IMR-90 (cell line): ENCODE results near the gene BMP2K. TPM values are rescaled to one million over a fixed set of nuclear protein-coding genes. Genes with fewer than 3 reads are reported as not detected.

Experiments
- ATAC-seq: fragments of 200-7000 bp; cut with Tn5 transposase; 2 replicates; pipeline ENCODE4 v1.9.1; 2020; ENCODE audit warnings: low read depth, mild to moderate bottlenecking, moderate library complexity
- BruUV-seq: library from RNA; stranded (reverse); fragments of 400-500 nt; replicated peaks from 2 replicates; lab custom pipeline; 2021; lab: Mats Ljungman, UMichigan
- CTCF ChIA-PET: fragments of 300-600 bp; formaldehyde crosslinking; extraction: SDS; loops from one replicate; lab custom pipeline; 2021; ENCODE audit warnings: antibody characterized with exemption; lab: Yijun Ruan, JAX
- POLR2A ChIA-PET: fragments of 300-600 bp; sonication (Branson Sonifier 250); formaldehyde crosslinking; loops from one replicate; lab custom pipeline; 2022; ENCODE audit warnings: antibody characterized with exemption; ENCODE audit not compliant: unreplicated experiment; lab: Charles Lee
- DNase-seq: peaks from one replicate; pipeline ENCODE4 v3.0.0; 2013
- H2AFZ ChIP-seq: replicated peaks from 2 replicates; pipeline ENCODE3; 2013; ENCODE audit warnings: low read length, mild to moderate bottlenecking; ENCODE audit not compliant: poor library complexity
- H2AK5ac ChIP-seq: 2 replicates; pipeline ENCODE4 v1.6.1; 2013; ENCODE audit warnings: low read depth, low read length, inconsistent platforms
- H2AK9ac ChIP-seq: replicated peaks from 2 replicates; pipeline ENCODE3; 2013; ENCODE audit warnings: mild to moderate bottlenecking, low read depth, low read length, moderate library complexity; ENCODE audit not compliant: poor library complexity
- H2BK120ac ChIP-seq: 2 replicates; pipeline ENCODE4 v1.6.1; 2013; ENCODE audit warnings: low read depth, low read length, inconsistent platforms
- H2BK15ac ChIP-seq: 3 replicates; pipeline ENCODE4 v1.6.1; 2013; ENCODE audit warnings: low read depth, low read length, inconsistent platforms
- H2BK20ac ChIP-seq: 2 replicates; pipeline ENCODE4 v1.6.1; 2013; ENCODE audit warnings: low read depth, mild to moderate bottlenecking, inconsistent platforms, low read length, moderate library complexity
- H2BK5ac ChIP-seq: 2 replicates; pipeline ENCODE4 v1.6.1; 2013; ENCODE audit warnings: mild to moderate bottlenecking, low read depth, low read length, inconsistent platforms; ENCODE audit not compliant: poor library complexity, severe bottlenecking
- H3K14ac ChIP-seq: replicated peaks from 2 replicates; pipeline ENCODE4 v1.6.1; 2013; ENCODE audit warnings: low read depth, low read length, inconsistent platforms
- H3K18ac ChIP-seq: 2 replicates; pipeline ENCODE4 v1.6.1; 2013; ENCODE audit warnings: low read depth, low read length, control low read depth
- H3K23ac ChIP-seq: 2 replicates; pipeline ENCODE4 v1.6.1; 2013; ENCODE audit warnings: low read depth, low read length, inconsistent platforms
- H3K27ac ChIP-seq: 2 replicates; pipeline ENCODE4 v1.5.1; 2013; ENCODE audit warnings: mild to moderate bottlenecking, control low read depth, low read length; ENCODE audit not compliant: insufficient read depth
- H3K27me3 ChIP-seq: 2 replicates; pipeline ENCODE4 v1.6.1; 2013; ENCODE audit warnings: low read length; ENCODE audit not compliant: control insufficient read depth, insufficient read depth
- H3K36me3 ChIP-seq: 2 replicates; pipeline ENCODE4 v1.6.1; 2013; ENCODE audit warnings: low read length, mixed read lengths; ENCODE audit not compliant: control insufficient read depth, insufficient read depth
- H3K4ac ChIP-seq: 2 replicates; pipeline ENCODE4 v1.6.1; 2013; ENCODE audit warnings: low read depth, low read length, inconsistent platforms
- H3K4me1 ChIP-seq: 2 replicates; pipeline ENCODE4 v1.6.1; 2013; ENCODE audit warnings: low read length, mixed read lengths; ENCODE audit not compliant: control insufficient read depth, insufficient read depth
- H3K4me2 ChIP-seq: 2 replicates; pipeline ENCODE4 v1.6.1; 2013; ENCODE audit warnings: low read depth, mild to moderate bottlenecking, control low read depth, low read length, moderate library complexity
- H3K4me3 ChIP-seq: 2 replicates; pipeline ENCODE4 v1.5.1; 2013; ENCODE audit warnings: low read depth, mild to moderate bottlenecking, control low read depth, low read length, moderate library complexity; ENCODE audit not compliant: insufficient read depth
- H3K56ac ChIP-seq: 2 replicates; pipeline ENCODE4 v1.6.1; 2013; ENCODE audit warnings: low read length, inconsistent platforms; ENCODE audit not compliant: insufficient read depth; ENCODE audit errors: extremely low read depth
- H3K79me1 ChIP-seq, 2 experiments: 2 replicates each; pipeline ENCODE4 v1.6.1; 2013; ENCODE audit warnings: low read length in 2 of 2, inconsistent platforms in 1 of 2, low read depth in 1 of 2
- H3K9ac ChIP-seq: 2 replicates; pipeline ENCODE4 v1.6.1; 2013; ENCODE audit warnings: low read depth, low read length, control low read depth
- H3K9me1 ChIP-seq: 2 replicates; pipeline ENCODE4 v1.6.1; 2013; ENCODE audit warnings: low read length, inconsistent platforms; ENCODE audit not compliant: insufficient read depth
- H3K9me3 ChIP-seq: 2 replicates; pipeline ENCODE4 v1.6.1; 2013; ENCODE audit warnings: low read length; ENCODE audit not compliant: control insufficient read depth, insufficient read depth
- H4K20me1 ChIP-seq: 2 replicates; pipeline ENCODE4 v1.6.1; 2013; ENCODE audit warnings: low read length, inconsistent platforms; ENCODE audit not compliant: insufficient read depth
- H4K5ac ChIP-seq: 2 replicates; pipeline ENCODE4 v1.6.1; 2013; ENCODE audit warnings: mild to moderate bottlenecking, low read depth, low read length, control low read depth
- H4K8ac ChIP-seq, 2 experiments: 2 replicates each; pipeline ENCODE4 v1.6.1; 2013; ENCODE audit warnings: low read depth in 2 of 2, low read length in 2 of 2, control low read depth in 1 of 2, inconsistent platforms in 1 of 2
- H4K91ac ChIP-seq: 2 replicates; pipeline ENCODE4 v1.6.1; 2013; ENCODE audit warnings: low read depth, low read length, inconsistent platforms; ENCODE audit not compliant: insufficient read depth
- BHLHE40 ChIP-seq: fragments of 150-350 bp; IDR thresholded peaks from 2 replicates; pipeline ENCODE4 v1.6.1; 2016; ENCODE audit warnings: mild to moderate bottlenecking, low read depth, low read length
- CEBPB ChIP-seq: IDR thresholded peaks from 2 replicates; pipeline ENCODE4 v1.6.1; 2012; ENCODE audit warnings: low read depth, low read length, improper control_type of control experiment
- CHD1 ChIP-seq: IDR thresholded peaks from 2 replicates; pipeline ENCODE4 v1.6.1; 2012; ENCODE audit warnings: low read depth, low read length, improper control_type of control experiment
- CTCF ChIP-seq: conservative IDR thresholded peaks from 2 replicates; pipeline ENCODE4 v1.5.1; 2012; ENCODE audit warnings: mild to moderate bottlenecking, low read depth, low read length, improper control_type of control experiment
- ELK1 ChIP-seq: fragments of 150-350 bp; IDR thresholded peaks from 2 replicates; pipeline ENCODE4 v1.6.1; 2016; ENCODE audit warnings: low read depth, mild to moderate bottlenecking, low read length, moderate library complexity, borderline replicate concordance
- FOS ChIP-seq: fragments of 150-350 bp; IDR thresholded peaks from 2 replicates; pipeline ENCODE4 v1.6.1; 2016; ENCODE audit warnings: low read depth, low read length
- MAFK ChIP-seq: IDR thresholded peaks from 2 replicates; pipeline ENCODE4 v1.6.1; 2012; ENCODE audit warnings: low read depth, low read length, improper control_type of control experiment
- MAZ ChIP-seq: IDR thresholded peaks from 2 replicates; pipeline ENCODE4 v1.6.1; 2012; ENCODE audit warnings: low read depth, mild to moderate bottlenecking, low read length, improper control_type of control experiment, moderate library complexity, borderline replicate concordance
- MXI1 ChIP-seq: IDR thresholded peaks from 2 replicates; pipeline ENCODE4 v1.6.1; 2012; ENCODE audit warnings: low read depth, mild to moderate bottlenecking, low read length, moderate library complexity, borderline replicate concordance
- NFE2L2 ChIP-seq: fragments of 150-350 bp; IDR thresholded peaks from 2 replicates; pipeline ENCODE4 v1.6.1; 2016; ENCODE audit warnings: low read depth, mild to moderate bottlenecking, low read length
- POLR2A ChIP-seq: IDR thresholded peaks from 2 replicates; pipeline ENCODE4 v1.6.1; 2012; ENCODE audit warnings: mild to moderate bottlenecking, low read depth, low read length
- RAD21 ChIP-seq: IDR thresholded peaks from 2 replicates; pipeline ENCODE4 v1.6.1; 2012; ENCODE audit warnings: low read length, improper control_type of control experiment
- RCOR1 ChIP-seq: IDR thresholded peaks from 2 replicates; pipeline ENCODE4 v1.6.1; 2012; ENCODE audit warnings: mild to moderate bottlenecking, low read length, improper control_type of control experiment; ENCODE audit not compliant: insufficient replicate concordance
- RFX5 ChIP-seq: IDR thresholded peaks from 2 replicates; pipeline ENCODE4 v1.8.0; 2012; ENCODE audit warnings: low read depth, mild to moderate bottlenecking, low read length, moderate library complexity
- SMC3 ChIP-seq: fragments of 150-350 bp; IDR thresholded peaks from 2 replicates; pipeline ENCODE4 v1.6.1; 2016; ENCODE audit warnings: low read depth, mild to moderate bottlenecking, antibody characterized with exemption, low read length, moderate library complexity
- USF2 ChIP-seq: fragments of 150-350 bp; IDR thresholded peaks from 2 replicates; pipeline ENCODE4 v1.6.1; 2017; ENCODE audit warnings: mild to moderate bottlenecking, antibody characterized with exemption, low read length, low read depth
- dilution Hi-C: fragments of 300-500 bp; cut with HindIII; formaldehyde crosslinking; loops from one replicate; pipeline ENCODE4 v1.14.3; 2018; ENCODE audit warnings: low sequenced_read_pairs; ENCODE audit not compliant: unreplicated experiment
- in situ Hi-C: fragments of 300-500 bp; cut with MboI; formaldehyde crosslinking; loops from 3 replicates; pipeline ENCODE4 v1.14.3; 2019; ENCODE audit warnings: low sequenced_read_pairs, inconsistent platforms, mixed read lengths
- intact Hi-C: fragments of 100-400 bp; cut with micrococcal nuclease; formaldehyde crosslinking; loops from 2 replicates; pipeline ENCODE4 v1.10.0; 2022
- polyA plus RNA-seq, 3 experiments: library from polyadenylated mRNA; depleted of rRNA; stranded (reverse); fragments of >200 nt; gene quantifications; 2 replicates each; pipeline ENCODE4 v1.2.3, GENCODE V29; 2012; ENCODE audit warnings: low replicate concordance in 1 of 3
- total RNA-seq: library from RNA; depleted of rRNA; stranded (reverse); fragments of >200 nt; gene quantifications from 2 replicates; pipeline ENCODE4 v1.2.3, GENCODE V29; 2012

The BMP2K gene
- total and polyA plus RNA-seq, 2 of the 4 experiments (the other 2 are of a cell fraction), result 15.8 to 46.1 TPM

- ChIA-PET POLR2A (no interaction called here), CTCF (no interaction called here)
- Histone ChIP-seq H4K91ac (no peak overlapping the region), H3K4ac (no peak overlapping the region), H3K27ac (no peak overlapping the region), H3K4me1 (0 out of 2 replicates have a peak, but pooled peaks cover 2% of the 10 kb centered on the region), H3K9me1 (no peaks in the 10 kb centered on the region; the same call in 1 of the 2 replicates), H4K20me1 (peaks cover 17% of the 10 kb centered on the region; the same call in 1 of the 2 replicates), H2BK5ac (no peak overlapping the region), H3K9ac (no peak overlapping the region), H2AFZ (no peak overlapping the region), H3K4me3 (no peak overlapping the region), H3K9me3 (no peaks in the 10 kb centered on the region), H3K4me2 (no peak overlapping the region), H3K14ac (no peak overlapping the region), H4K5ac (no peak overlapping the region), H3K36me3 (no peaks in the 10 kb centered on the region), H2AK5ac (no peak overlapping the region), H3K18ac (no peak overlapping the region), H4K8ac (no peak overlapping the region), H3K23ac (no peak overlapping the region), H3K79me1 (peaks cover 24 to 46% of the 10 kb centered on the region in 2 experiments), H2BK120ac (no peak overlapping the region), H2BK20ac (no peak overlapping the region), H3K27me3 (no peaks in the 10 kb centered on the region), H2AK9ac (no peak overlapping the region), H2BK15ac (no peak overlapping the region), H3K56ac (no peak overlapping the region)
- dilution Hi-C loops, result no loop called here
- TF ChIP-seq RCOR1, result no peak
- no peak for TF ChIP-seq RAD21
- TF ChIP-seq CHD1, result no peak
- no peak for TF ChIP-seq USF2
- TF ChIP-seq MAZ, result no peak
- TF ChIP-seq RFX5, result no peak
- no peak for TF ChIP-seq CTCF
- TF ChIP-seq FOS, result no peak
- TF ChIP-seq MAFK, result no peak
- no peak for TF ChIP-seq BHLHE40
- no peak for TF ChIP-seq CEBPB
- no peak for TF ChIP-seq MXI1
- TF ChIP-seq SMC3, result no peak
- TF ChIP-seq POLR2A, result no peak
- no peak for TF ChIP-seq ELK1
- no peak for TF ChIP-seq NFE2L2
- no peak for DNase-seq
- no peak for ATAC-seq
- no TSS peak for BruUV-seq
- in situ Hi-C loops, result no loop called here
- intact Hi-C loops, result no loop called here
These were observed 24.8 kb downstream of the BMP2K start for GRCh38 chr4:78800965-78801364.
